Measurements from ENCODE around the gene PPP1R15B. TPM values are rescaled to one million over a fixed set of nuclear protein-coding genes. Genes with fewer than 3 reads are reported as not detected.

The PPP1R15B gene
- total and polyA plus RNA-seq, 4 donors = 14.6 to 57.0 (median 36.8) TPM

DNA sequence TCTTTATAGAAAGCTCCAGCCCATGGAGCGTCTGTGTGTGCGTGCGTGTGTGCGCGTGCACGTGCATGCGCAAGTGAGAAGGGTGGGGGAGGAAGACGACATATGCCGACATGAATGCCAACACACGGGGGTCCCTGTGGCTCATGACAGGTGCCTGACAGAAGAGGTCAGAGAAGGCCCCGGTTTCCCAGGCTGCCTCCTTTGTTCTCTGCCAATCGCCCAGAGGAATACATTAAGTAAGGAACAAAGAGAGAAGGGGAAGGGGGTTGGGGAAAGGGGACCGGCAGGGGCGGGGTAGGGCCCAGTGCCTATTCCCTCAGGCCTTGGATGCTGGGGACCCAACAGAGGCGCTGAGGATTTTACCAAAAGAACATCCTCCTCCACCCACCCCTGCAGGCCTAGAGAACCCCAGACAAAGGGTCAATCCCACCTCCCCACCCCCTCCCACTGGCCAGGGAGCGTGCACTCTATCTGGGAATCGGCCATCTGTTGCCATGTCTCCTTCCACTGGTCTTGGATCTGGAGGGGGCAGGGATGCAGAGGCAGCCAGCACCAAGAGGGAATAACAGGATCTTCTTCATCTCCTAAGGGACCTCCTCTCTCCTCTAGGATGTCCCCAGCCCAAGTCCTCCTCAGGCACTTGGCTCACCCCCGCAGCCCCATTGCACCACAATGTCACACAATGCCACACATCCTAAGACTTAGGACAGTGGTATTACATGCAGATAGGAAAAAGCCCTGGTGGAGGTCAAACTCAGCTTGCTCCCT lies 43.6 kb upstream of the PPP1R15B start:
- DNase-seq (no peak), ATAC-seq (ENCODE audit: insufficient read depth, low FRiP score) (no peak)
- Histone ChIP-seq H3K4me1 (ENCODE audit: control insufficient read depth in 5 of 5, insufficient read depth in 5 of 5, low read length in 5 of 5) (peaks cover 0 to 19% (median 5%) of the 10 kb centered on the region in 5 donors), H3K27ac (ENCODE audit: low read depth in 1 of 2, low read length in 1 of 2) (no peak overlapping the region), H3K4me3 (no peak overlapping the region), H3K27me3 (ENCODE audit: control insufficient read depth in 3 of 3, insufficient read depth in 3 of 3, low read length in 2 of 3) (no peaks in the 10 kb centered on the region), H3K9me3 (ENCODE audit: control insufficient read depth in 4 of 4, insufficient read depth in 3 of 4, low read length in 3 of 4) (no peaks in the 10 kb centered on the region), H3K9ac (ENCODE audit: insufficient read depth in 1 of 2, low read length in 2 of 2) (no peak overlapping the region), H3K36me3 (ENCODE audit: control insufficient read depth in 4 of 4, insufficient read depth in 4 of 4, low read length in 4 of 4) (peaks cover 0 to 35% (median 7%) of the 10 kb centered on the region in 4 donors)
- TF ChIP-seq, protein P1, sequence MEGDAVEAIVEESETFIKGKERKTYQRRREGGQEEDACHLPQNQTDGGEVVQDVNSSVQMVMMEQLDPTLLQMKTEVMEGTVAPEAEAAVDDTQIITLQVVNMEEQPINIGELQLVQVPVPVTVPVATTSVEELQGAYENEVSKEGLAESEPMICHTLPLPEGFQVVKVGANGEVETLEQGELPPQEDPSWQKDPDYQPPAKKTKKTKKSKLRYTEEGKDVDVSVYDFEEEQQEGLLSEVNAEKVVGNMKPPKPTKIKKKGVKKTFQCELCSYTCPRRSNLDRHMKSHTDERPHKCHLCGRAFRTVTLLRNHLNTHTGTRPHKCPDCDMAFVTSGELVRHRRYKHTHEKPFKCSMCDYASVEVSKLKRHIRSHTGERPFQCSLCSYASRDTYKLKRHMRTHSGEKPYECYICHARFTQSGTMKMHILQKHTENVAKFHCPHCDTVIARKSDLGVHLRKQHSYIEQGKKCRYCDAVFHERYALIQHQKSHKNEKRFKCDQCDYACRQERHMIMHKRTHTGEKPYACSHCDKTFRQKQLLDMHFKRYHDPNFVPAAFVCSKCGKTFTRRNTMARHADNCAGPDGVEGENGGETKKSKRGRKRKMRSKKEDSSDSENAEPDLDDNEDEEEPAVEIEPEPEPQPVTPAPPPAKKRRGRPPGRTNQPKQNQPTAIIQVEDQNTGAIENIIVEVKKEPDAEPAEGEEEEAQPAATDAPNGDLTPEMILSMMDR (IDR thresholded peaks at IDR 0.05; ENCODE audit: control extremely low read depth, extremely low read depth) = no peak
- WGBS, 2 donors = 77 to 84% methylated on average over 18 of the region's 18 CpGs

DNA sequence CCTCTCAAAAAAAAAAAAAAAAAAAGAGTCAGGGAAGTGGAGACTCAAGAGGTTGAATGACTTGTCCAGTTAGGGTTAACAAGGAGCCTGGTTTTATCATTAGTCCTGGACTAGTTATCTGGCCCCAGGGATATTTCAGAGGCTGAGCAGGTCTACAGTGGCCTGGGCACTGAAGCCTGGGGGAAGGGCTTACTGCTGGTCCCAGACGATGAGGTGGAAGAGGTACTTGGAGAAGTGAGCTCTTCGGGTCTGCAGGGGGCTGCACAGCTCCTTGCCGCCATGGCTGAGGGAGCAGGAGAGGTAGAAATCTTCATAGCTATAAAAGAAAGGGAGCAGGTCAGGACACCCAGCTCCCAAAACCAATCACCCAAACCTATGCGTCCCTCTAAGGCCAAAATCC lies 42.9 kb upstream of the PPP1R15B start:
- Histone ChIP-seq H3K27ac (ENCODE audit: low read depth in 1 of 2, low read length in 1 of 2) (peak overlapping the region in 1 of 2 donors; percentile 61), H3K4me1 (ENCODE audit: control insufficient read depth in 5 of 5, insufficient read depth in 5 of 5, low read length in 5 of 5) (peaks cover 0 to 23% (median 5%) of the 10 kb centered on the region in 5 donors), H3K36me3 (ENCODE audit: control insufficient read depth in 4 of 4, insufficient read depth in 4 of 4, low read length in 4 of 4) (peaks cover 0 to 36% (median 6%) of the 10 kb centered on the region in 4 donors), H3K9ac (ENCODE audit: insufficient read depth in 1 of 2, low read length in 2 of 2) (no peak overlapping the region), H3K27me3 (ENCODE audit: control insufficient read depth in 3 of 3, insufficient read depth in 3 of 3, low read length in 2 of 3) (no peaks in the 10 kb centered on the region), H3K4me3 (no peak overlapping the region), H3K9me3 (ENCODE audit: control insufficient read depth in 4 of 4, insufficient read depth in 3 of 4, low read length in 3 of 4) (no peaks in the 10 kb centered on the region)
- TF ChIP-seq, protein P1 (IDR thresholded peaks at IDR 0.05; ENCODE audit: control extremely low read depth, extremely low read depth) = no peak
- DNase-seq = no peak
- ATAC-seq (ENCODE audit: insufficient read depth, low FRiP score) = no peak
- WGBS, 2 donors = 86 to 89% methylated on average over 4 of the region's 4 CpGs

DNA sequence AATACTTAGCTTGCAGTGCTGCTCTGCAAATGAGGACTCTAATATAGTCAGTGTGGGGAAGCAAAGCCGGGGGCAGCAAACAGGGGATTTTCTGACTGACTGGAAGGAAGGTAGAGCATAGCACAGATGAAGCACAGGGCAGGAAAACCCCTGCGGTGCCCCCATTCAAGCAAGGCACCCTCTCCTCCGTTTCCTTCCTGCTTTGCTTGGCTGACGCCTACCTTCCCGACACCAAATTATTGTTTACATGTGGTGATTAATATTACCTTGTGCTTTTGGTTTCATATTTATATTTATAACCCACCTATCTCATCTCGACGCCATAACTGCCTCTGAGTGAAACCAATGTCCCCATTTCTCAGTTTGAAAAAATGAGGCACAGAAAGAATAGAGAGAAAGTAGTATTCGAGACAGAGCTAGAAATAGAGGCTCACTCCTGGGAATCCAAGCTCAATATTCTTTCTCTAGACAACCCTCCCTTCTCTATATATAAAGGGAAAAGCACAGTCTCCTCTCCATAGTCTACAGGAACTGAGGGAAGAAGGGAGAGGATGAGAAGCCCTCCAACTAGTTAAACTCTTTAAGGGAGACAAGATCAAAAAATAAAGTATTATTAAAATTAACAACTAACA lies 41.6 kb upstream of the PPP1R15B start:
- H3K27ac ChIP-seq (ENCODE audit: low read depth in 1 of 2, low read length in 1 of 2) = peak overlapping the region in 1 of 2 donors; percentile 38
- H3K27me3 ChIP-seq (ENCODE audit: control insufficient read depth in 3 of 3, insufficient read depth in 3 of 3, low read length in 2 of 3) = no peaks in the 10 kb centered on the region
- WGBS, 2 donors = 38 to 50% methylated on average over 8 of the region's 8 CpGs
- H3K4me1 ChIP-seq (ENCODE audit: control insufficient read depth in 5 of 5, insufficient read depth in 5 of 5, low read length in 5 of 5) = peaks cover 0 to 19% (median 5%) of the 10 kb centered on the region in 5 donors
- peaks cover 0 to 31% (median 4%) of the 10 kb centered on the region in 4 donors for H3K36me3 ChIP-seq (ENCODE audit: control insufficient read depth in 4 of 4, insufficient read depth in 4 of 4, low read length in 4 of 4)
- DNase-seq = no peak
- ATAC-seq (ENCODE audit: insufficient read depth, low FRiP score) = peak; percentile 7
- H3K9ac ChIP-seq (ENCODE audit: insufficient read depth in 1 of 2, low read length in 2 of 2) = no peak overlapping the region
- TF ChIP-seq, protein P1 (IDR thresholded peaks at IDR 0.05; ENCODE audit: control extremely low read depth, extremely low read depth) = no peak
- no peaks in the 10 kb centered on the region for H3K9me3 ChIP-seq (ENCODE audit: control insufficient read depth in 4 of 4, insufficient read depth in 3 of 4, low read length in 3 of 4)
- H3K4me3 ChIP-seq = no peak overlapping the region
